HEK293 (cell line): ENCODE measurements around the gene KIAA1671.
A peak's percentile ranks its signal among the peaks of the same experiment; 100 is the strongest.

Experiments
- FEZF1 ChIP-seq: fragments of 450-650 bp; formaldehyde crosslinking; IDR thresholded peaks from 2 replicates; pipeline ENCODE4 v1.5.1; 2016; ENCODE audit warnings: missing biosample characterization, missing genetic modification characterization
- GLIS1 ChIP-seq: fragments of 450-650 bp; formaldehyde crosslinking; IDR thresholded peaks from 2 replicates; pipeline ENCODE4 v1.5.1; 2016; ENCODE audit warnings: missing biosample characterization, missing genetic modification characterization
- KLF1 ChIP-seq: fragments of 450-650 bp; formaldehyde crosslinking; IDR thresholded peaks from 2 replicates; pipeline ENCODE4 v1.5.1; 2016; ENCODE audit warnings: missing biosample characterization, missing genetic modification characterization
- KLF7 ChIP-seq: fragments of 450-650 bp; formaldehyde crosslinking; IDR thresholded peaks from 2 replicates; pipeline ENCODE4 v1.5.1; 2016; ENCODE audit warnings: missing biosample characterization, missing genetic modification characterization, borderline replicate concordance
- MYNN ChIP-seq: fragments of 450-650 bp; formaldehyde crosslinking; IDR thresholded peaks from 2 replicates; pipeline ENCODE4 v1.5.1; 2016; ENCODE audit warnings: missing biosample characterization, missing genetic modification characterization, borderline replicate concordance
- PRDM4 ChIP-seq: fragments of 450-650 bp; formaldehyde crosslinking; IDR thresholded peaks from 2 replicates; pipeline ENCODE4 v1.5.1; 2017; ENCODE audit warnings: missing biosample characterization, missing genetic modification characterization
- PRDM6 ChIP-seq: fragments of 450-650 bp; formaldehyde crosslinking; IDR thresholded peaks from 2 replicates; pipeline ENCODE4 v1.5.1; 2017; ENCODE audit warnings: missing biosample characterization, missing genetic modification characterization
- SALL2 ChIP-seq: fragments of 450-650 bp; formaldehyde crosslinking; IDR thresholded peaks from 2 replicates; pipeline ENCODE4 v1.5.0; 2017; ENCODE audit warnings: missing biosample characterization, mild to moderate bottlenecking, missing genetic modification characterization, borderline replicate concordance
- WT1 ChIP-seq: fragments of 450-650 bp; formaldehyde crosslinking; IDR thresholded peaks from 2 replicates; pipeline ENCODE4 v1.5.1; 2016; ENCODE audit warnings: missing biosample characterization, missing genetic modification characterization
- YY2 ChIP-seq: fragments of 450-650 bp; formaldehyde crosslinking; IDR thresholded peaks from 2 replicates; pipeline ENCODE4 v1.5.1; 2016; ENCODE audit warnings: missing biosample characterization, missing genetic modification characterization
- ZBTB7A ChIP-seq: fragments of 450-650 bp; formaldehyde crosslinking; IDR thresholded peaks from 2 replicates; pipeline ENCODE4 v1.5.1; 2016; ENCODE audit warnings: low read depth, missing biosample characterization, missing genetic modification characterization
- ZEB2 ChIP-seq: fragments of 450-650 bp; formaldehyde crosslinking; IDR thresholded peaks from 2 replicates; pipeline ENCODE4 v1.5.1; 2016; ENCODE audit warnings: missing biosample characterization, missing genetic modification characterization
- ZFHX2 ChIP-seq: fragments of 450-650 bp; formaldehyde crosslinking; conservative IDR thresholded peaks from 2 replicates; pipeline ENCODE4 v1.5.1; 2016; ENCODE audit warnings: missing biosample characterization, missing genetic modification characterization
- ZFP69B ChIP-seq: fragments of 450-650 bp; formaldehyde crosslinking; IDR thresholded peaks from 2 replicates; pipeline ENCODE4 v1.5.1; 2016; ENCODE audit warnings: missing biosample characterization, missing genetic modification characterization
- ZNF138 ChIP-seq: fragments of 450-650 bp; formaldehyde crosslinking; IDR thresholded peaks from 2 replicates; pipeline ENCODE4 v1.5.1; 2016; ENCODE audit warnings: missing biosample characterization, missing genetic modification characterization, borderline replicate concordance
- ZNF140 ChIP-seq: fragments of 450-650 bp; formaldehyde crosslinking; IDR thresholded peaks from 2 replicates; pipeline ENCODE4 v1.5.1; 2016; ENCODE audit warnings: missing biosample characterization, missing genetic modification characterization
- ZNF148 ChIP-seq: fragments of 450-650 bp; formaldehyde crosslinking; IDR thresholded peaks from 2 replicates; pipeline ENCODE4 v1.5.0; 2017; ENCODE audit warnings: missing biosample characterization, missing genetic modification characterization, borderline replicate concordance
- ZNF16 ChIP-seq: fragments of 450-650 bp; formaldehyde crosslinking; IDR thresholded peaks from 2 replicates; pipeline ENCODE4 v1.5.1; 2016; ENCODE audit warnings: low read depth, missing biosample characterization, missing genetic modification characterization
- ZNF2 ChIP-seq: fragments of 450-650 bp; formaldehyde crosslinking; IDR thresholded peaks from 2 replicates; pipeline ENCODE4 v1.5.1; 2016; ENCODE audit warnings: missing biosample characterization, missing genetic modification characterization
- ZNF211 ChIP-seq: fragments of 450-650 bp; formaldehyde crosslinking; IDR thresholded peaks from 2 replicates; pipeline ENCODE4 v1.5.1; 2016; ENCODE audit warnings: low read depth, missing biosample characterization, missing genetic modification characterization
- ZNF248 ChIP-seq: fragments of 450-650 bp; formaldehyde crosslinking; IDR thresholded peaks from 2 replicates; pipeline ENCODE4 v1.5.1; 2017; ENCODE audit warnings: missing biosample characterization, missing genetic modification characterization
- ZNF266 ChIP-seq: fragments of 450-650 bp; formaldehyde crosslinking; IDR thresholded peaks from 2 replicates; pipeline ENCODE4 v1.5.1; 2016; ENCODE audit warnings: missing biosample characterization, missing genetic modification characterization, low read depth
- ZNF350 ChIP-seq: fragments of 450-650 bp; formaldehyde crosslinking; IDR thresholded peaks from 2 replicates; pipeline ENCODE4 v1.5.0; 2017; ENCODE audit warnings: missing biosample characterization, mild to moderate bottlenecking, missing genetic modification characterization
- ZNF398 ChIP-seq: fragments of 450-650 bp; formaldehyde crosslinking; IDR thresholded peaks from 2 replicates; pipeline ENCODE4 v1.5.1; 2017; ENCODE audit warnings: missing biosample characterization, missing genetic modification characterization
- ZNF514 ChIP-seq: fragments of 450-650 bp; formaldehyde crosslinking; IDR thresholded peaks from 2 replicates; pipeline ENCODE4 v1.5.1; 2016; ENCODE audit warnings: missing biosample characterization, missing genetic modification characterization
- ZNF521 ChIP-seq: fragments of 450-650 bp; formaldehyde crosslinking; IDR thresholded peaks from 2 replicates; pipeline ENCODE4 v1.5.1; 2017; ENCODE audit warnings: missing biosample characterization, mild to moderate bottlenecking, missing genetic modification characterization
- ZNF585B ChIP-seq: fragments of 450-650 bp; formaldehyde crosslinking; IDR thresholded peaks from 2 replicates; pipeline ENCODE4 v1.5.1; 2016; ENCODE audit warnings: missing biosample characterization, missing genetic modification characterization
- ZNF600 ChIP-seq: fragments of 450-650 bp; formaldehyde crosslinking; IDR thresholded peaks from 2 replicates; pipeline ENCODE4 v1.5.1; 2016; ENCODE audit warnings: missing biosample characterization, missing genetic modification characterization
- ZNF610 ChIP-seq: fragments of 450-650 bp; formaldehyde crosslinking; IDR thresholded peaks from 2 replicates; pipeline ENCODE4 v1.5.1; 2016; ENCODE audit warnings: missing biosample characterization, missing genetic modification characterization, borderline replicate concordance
- ZNF623 ChIP-seq: fragments of 450-650 bp; formaldehyde crosslinking; IDR thresholded peaks from 2 replicates; pipeline ENCODE4 v1.5.1; 2016; ENCODE audit warnings: missing biosample characterization, missing genetic modification characterization
- ZNF704 ChIP-seq: fragments of 450-650 bp; formaldehyde crosslinking; IDR thresholded peaks from 2 replicates; pipeline ENCODE4 v1.5.1; 2016; ENCODE audit warnings: missing biosample characterization, missing genetic modification characterization
- ZNF777 ChIP-seq: fragments of 450-650 bp; formaldehyde crosslinking; IDR thresholded peaks from 2 replicates; pipeline ENCODE4 v1.5.1; 2017; ENCODE audit warnings: missing biosample characterization, missing genetic modification characterization, borderline replicate concordance

KIAA1671 gene

GRCh38 chr22:25110846-25111578 lies 158.5 kb downstream of the KIAA1671 start (continued):
- TF ChIP-seq PRDM4 (no peak), ZNF704 (tag by site-specific recombination) (no peak), ZNF2 (tag by site-specific recombination) (peak; percentile 83; the same call in 1 of the 2 replicates), GLIS1 (tag by site-specific recombination) (peak; percentile 92), MYNN (tag by site-specific recombination) (no peak), ZNF585B (tag by site-specific recombination) (no peak), ZNF211 (tag by site-specific recombination) (no peak), ZFHX2 (tag by site-specific recombination) (peak; percentile 95), ZNF16 (tag by site-specific recombination) (no peak), ZNF521 (tag by site-specific recombination) (no peak), ZNF777 (tag by site-specific recombination) (peak; percentile 43; the same call in 1 of the 2 replicates), ZNF398 (tag by site-specific recombination) (peak; percentile 95), ZNF248 (no peak), ZNF350 (tag by site-specific recombination) (no peak), ZNF140 (tag by site-specific recombination) (no peak), YY2 (tag by site-specific recombination) (peak; percentile 41; the same call in 1 of the 2 replicates), PRDM6 (tag by site-specific recombination) (no peak), ZBTB7A (no peak), KLF1 (tag by site-specific recombination) (no peak), KLF7 (tag by site-specific recombination) (no peak), SALL2 (no peak), WT1 (tag by site-specific recombination) (no peak), ZNF600 (tag by site-specific recombination) (peak; percentile 69), FEZF1 (tag by site-specific recombination) (no peak), ZNF514 (tag by site-specific recombination) (no peak), ZFP69B (tag by site-specific recombination) (peak; percentile 67), ZNF148 (tag by site-specific recombination) (no peak), ZEB2 (peak; percentile 83), ZNF610 (tag by site-specific recombination) (no peak), ZNF138 (tag by site-specific recombination) (no peak), ZNF623 (tag by site-specific recombination) (no peak), ZNF266 (tag by site-specific recombination) (no peak)
